Medulla oblongata (tissue), 1 donor: ENCODE measurements around the gene PITPNM1.
A peak's percentile ranks its signal among the peaks of the same experiment; 100 is the strongest.
"Not testable (repeated sequence)": the region's sequence is repeated elsewhere in the genome, so short reads cannot be mapped to it uniquely, and the experiment has no call there.

Source experiments
- DNase-seq: peaks from one replicate; pipeline ENCODE4 v3.0.0-alpha.2; 2015; ENCODE audit errors: extremely low spot score

Gene PITPNM1

DNA sequence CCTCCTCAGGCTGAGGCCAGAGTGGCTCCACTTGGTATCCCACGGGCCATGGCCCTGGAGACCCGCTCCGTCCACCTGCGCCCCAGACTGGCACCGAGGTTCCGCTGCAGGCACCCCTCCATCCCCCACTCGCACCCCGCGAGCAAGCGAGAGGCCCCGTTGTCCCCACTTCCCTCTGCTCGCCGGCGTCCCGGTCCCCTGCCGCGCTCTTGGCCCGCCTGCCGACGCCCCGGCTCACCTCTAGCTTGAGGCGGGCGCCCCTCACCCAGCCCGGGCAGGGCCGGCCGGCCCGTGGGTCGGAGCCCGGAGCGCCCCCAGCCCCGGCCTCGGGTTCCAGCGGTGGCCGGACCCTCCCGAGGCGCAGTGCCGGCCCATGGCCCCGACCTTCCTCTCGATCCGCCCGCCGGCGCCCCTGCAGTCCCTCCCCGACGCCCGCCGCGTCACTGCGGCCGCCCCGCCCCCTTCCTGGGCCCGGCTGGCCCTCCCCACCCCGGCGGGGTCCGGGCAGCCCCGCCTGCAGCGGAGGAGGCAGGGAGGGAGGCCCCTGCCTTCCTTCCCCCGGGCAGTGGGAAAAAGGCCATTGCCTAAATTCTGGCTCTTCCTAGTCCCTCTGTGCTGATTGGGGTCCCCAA, at the start of gene PITPNM1:
Gene PITPNM1, minus strand, starts transcription at position 414 of the 632 bp plus-strand sequence. CDS start 1,183 bp downstream, outside the sequence.
- peak; percentile 61 for DNase-seq

DNA sequence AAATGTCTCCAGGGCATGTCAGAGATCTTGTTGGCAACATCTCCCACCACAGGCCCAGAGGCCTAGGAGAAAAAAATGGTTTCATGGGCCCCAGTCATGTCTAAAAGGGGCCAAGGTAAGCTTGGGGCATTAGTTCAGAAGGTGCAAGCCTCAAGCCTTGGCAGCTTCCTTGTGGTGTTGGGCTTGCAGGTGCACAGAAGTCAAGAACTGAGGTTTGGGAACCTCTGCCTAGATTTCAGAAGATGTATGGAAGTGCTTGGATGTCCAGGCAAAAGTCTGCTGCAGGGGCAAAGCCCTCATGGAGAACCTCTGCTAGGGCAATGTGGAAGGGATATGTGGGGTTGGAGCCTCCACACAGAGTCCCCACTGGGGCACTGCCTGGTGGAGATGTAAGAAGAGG, 46.5 kb upstream of the PITPNM1 start:
- not testable (repeated sequence) for DNase-seq

- no peak for DNase-seq
These were observed 46.0 kb upstream of the PITPNM1 start for GRCh38 chr11:67551127-67551526.

DNA sequence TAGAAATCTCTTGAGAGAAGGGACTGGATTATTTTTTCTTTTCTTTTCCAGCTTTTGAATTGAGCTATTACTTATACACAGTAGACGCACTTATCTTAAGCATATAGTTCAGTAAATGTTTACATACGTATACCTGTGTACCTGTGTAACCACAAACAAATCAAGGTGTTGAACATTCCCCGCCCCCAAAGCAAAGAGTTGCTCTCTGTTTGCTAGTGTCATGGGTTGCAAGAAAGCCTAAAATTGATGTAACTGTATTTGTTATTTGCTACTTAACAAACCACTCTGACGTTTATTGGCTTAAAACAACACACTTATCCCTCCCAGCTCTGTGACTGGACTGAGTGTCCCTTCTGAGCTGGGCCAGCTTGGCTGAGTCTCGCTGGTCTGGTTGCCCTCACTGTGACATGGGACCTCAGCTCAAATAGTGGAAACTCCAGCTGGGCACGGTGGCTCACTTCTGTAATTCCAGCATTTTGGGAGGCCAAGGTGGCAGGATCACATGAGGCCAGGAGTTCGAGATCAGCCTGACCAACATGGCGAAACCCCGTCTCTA, 43.5 kb upstream of the PITPNM1 start:
- no peak for DNase-seq

GRCh38 chr11:67548112-67548511, 42.9 kb upstream of the PITPNM1 start:
- not testable (repeated sequence) for DNase-seq

GRCh38 chr11:67545280-67545679, 40.1 kb upstream of the PITPNM1 start:
- DNase-seq: no peak

- peak; percentile 2 for DNase-seq
These were observed 39.6 kb upstream of the PITPNM1 start for GRCh38 chr11:67544616-67545242.

DNA sequence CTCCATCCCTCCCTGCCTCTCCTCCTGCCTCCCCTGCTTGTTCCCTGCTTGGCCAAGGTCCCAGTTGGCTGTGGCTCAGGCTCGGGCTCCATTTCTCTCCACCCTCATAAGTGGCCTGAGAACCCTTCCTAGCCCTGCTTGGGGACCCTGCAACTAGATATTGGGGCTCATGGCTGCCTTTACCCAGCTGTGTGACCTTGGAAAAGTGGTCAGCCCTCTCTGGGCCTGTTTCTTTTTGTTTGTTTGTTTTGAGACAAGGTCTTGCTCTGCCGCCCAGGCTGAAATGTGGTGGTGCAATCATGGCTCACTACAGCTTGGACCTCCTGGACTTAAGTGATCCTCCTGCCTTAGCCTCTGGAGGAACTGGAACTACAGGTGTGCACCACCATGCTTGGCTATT, 38.4 kb upstream of the PITPNM1 start:
- DNase-seq: no peak

DNA sequence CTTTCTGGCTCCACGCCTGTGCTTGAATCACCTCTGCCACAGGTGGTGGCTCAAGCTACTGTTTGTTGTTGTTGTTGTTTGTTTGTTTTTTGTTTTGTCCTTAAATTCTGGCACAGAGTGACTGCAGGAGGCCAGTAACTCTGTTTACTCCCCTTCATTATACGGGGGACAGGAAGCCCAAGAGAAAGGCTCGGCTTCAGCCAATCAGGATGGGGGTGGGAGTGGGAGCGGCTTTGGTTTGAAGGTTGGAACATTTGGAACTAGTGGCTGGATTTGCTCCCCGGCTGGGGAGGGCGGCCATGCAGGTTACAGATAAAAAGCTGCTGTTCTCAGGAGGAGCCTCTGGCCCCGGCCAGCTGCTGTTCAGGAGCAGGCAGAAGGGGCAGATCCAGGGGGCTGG, 37.8 kb upstream of the PITPNM1 start:
- DNase-seq: no peak

DNA sequence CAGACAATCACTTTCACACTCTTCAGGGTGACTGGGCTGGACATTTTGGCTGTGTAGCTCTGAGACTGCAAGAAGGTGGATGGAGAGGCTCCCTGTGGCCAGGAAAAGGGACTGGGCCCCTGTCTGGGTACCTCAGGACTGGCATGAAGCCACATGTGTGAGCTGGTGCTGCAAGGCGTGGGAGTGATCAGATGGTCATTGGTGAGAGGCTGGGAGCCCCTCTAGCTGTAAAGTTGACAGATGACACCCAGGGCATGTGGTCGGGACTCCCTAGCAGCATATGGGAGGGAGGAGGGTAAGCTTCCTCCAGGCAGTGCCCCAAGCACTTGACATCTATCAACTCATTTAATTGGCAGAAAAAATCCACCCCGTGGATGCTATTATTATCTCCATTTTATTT, 37.0 kb upstream of the PITPNM1 start:
- no peak for DNase-seq

DNA sequence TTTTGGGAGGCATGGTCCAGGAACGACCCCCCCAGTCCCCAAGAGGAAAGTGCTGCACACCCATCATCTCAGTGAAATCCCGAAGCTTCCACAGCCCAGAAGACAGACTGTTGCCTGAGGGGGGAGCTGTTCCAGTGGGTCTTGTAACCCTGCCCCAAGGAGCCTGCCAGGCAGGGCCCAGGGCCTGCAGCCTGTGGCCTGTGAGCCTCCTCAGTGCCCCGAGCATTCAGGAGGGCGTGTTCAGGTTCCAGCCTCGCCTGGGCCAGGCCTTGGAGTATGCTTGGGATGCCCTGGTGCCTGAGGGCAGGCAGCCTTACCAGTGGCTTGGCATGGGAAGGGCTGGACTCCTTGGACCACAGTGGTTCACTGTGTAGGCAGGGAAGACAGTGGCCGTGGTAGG, 36.0 kb upstream of the PITPNM1 start:
- DNase-seq: no peak

GRCh38 chr11:67539550-67539949, 34.4 kb upstream of the PITPNM1 start:
- no peak for DNase-seq

- DNase-seq: no peak
These were observed 33.8 kb upstream of the PITPNM1 start for GRCh38 chr11:67538823-67539505.

DNA sequence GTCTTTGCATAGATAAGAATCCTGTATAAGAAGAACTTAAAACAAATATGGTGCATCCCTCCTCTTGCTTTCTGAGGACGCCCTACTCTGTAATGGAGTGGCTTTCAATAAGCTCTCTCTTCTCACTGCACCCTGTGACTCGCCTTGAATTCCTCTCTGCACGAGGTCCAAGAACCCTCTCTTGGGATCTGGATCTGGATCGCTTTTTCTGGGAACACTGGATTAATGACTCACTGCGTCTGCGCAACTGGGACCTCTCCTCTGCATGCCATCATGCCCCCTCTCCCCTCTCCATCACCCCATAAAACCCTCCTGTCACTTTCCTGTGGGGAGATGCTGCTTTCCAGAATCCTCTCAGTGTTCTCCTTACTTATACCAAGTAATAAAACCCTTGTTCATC, 33.1 kb upstream of the PITPNM1 start:
- no peak for DNase-seq

DNA sequence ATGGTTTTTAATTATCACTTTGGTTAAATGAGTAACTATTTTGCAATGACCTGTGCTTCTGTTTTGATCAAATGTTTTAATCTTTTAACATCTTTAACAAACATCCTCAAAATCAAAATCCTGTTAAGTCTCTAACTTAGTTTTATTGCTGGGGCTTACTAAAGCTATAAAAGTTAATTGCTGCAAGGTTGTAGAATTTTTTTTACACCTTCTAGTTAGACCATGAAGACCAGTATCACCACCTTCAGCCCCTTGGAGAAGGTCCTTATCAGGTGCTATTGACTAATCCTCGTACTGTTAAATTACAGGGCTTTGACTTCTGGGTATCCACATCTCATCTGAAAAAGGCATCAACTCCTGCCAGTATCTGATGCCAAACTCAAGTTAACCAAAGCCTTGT, 30.4 kb upstream of the PITPNM1 start:
- no peak for DNase-seq

DNA sequence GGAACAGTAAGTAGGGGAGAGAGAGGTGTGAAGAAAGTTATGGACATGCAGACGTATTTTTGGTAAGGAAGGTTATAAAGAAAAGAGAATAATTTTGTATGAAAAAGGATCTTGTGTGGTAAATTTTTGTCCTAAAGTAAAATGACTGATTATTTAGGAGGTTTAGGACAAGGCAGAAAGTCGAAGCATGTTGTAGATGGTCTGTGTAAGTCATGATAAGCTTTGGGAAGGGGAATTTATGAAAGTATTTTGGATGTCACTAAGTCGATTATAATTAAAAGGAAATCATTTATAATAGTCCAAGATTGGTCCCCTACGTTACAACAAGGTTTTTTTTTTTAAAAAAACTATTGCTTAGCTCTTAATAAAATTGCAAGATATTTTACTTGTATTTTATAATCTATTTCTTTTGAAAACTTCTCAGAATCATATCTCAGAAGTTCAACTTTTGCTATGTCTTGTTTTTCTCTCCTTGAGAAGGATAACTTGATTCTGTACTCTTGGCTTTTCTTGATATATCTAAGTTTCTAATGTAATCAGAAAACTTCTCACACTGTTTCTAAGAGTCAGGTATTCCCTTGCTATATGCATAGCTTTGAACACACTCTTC, 29.0 kb upstream of the PITPNM1 start:
- DNase-seq: no peak

DNA sequence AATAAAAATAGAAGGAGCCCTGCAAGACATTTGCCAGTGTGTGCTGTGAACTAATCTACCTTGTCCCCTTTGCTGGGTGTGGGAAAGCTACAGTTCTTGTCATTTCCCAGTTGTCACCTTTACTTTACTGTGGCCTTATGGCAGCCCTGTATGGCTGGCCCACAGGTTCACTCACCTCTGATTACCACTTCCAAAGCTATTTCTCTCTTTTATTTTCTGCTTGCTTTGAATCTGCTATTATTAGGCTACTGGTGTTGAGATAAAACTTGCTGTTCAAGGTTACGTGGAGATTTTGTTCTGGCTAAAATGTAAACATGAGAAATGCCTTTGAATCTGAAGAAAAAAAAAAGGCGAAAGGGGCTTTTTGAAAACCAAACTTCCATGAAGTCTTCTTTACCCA, 27.7 kb upstream of the PITPNM1 start:
- DNase-seq: no peak

GRCh38 chr11:67530282-67530592, 25.1 kb upstream of the PITPNM1 start:
- no peak for DNase-seq

DNA sequence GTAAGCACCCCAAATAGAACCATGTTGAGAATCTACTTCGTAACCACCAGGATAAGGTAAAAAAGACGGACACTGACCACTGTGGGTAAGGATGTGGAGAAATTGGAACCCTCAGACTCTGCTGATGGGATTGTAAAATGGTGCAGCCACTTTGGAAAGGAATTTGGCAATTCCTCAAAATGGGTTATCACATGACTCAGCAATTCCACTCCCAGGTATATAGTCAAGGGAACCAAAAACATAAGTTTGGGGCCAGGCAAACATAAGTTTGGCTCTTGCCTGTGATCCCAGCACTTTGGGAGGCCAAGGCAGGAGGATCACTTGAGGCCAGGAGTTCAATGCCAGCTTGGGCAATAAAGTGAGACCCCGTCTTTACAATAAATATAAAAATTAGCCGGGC, 23.2 kb upstream of the PITPNM1 start:
- no peak for DNase-seq

- DNase-seq: no peak
These were observed 20.3 kb upstream of the PITPNM1 start for GRCh38 chr11:67525275-67525976.

GRCh38 chr11:67524480-67524808, 19.3 kb upstream of the PITPNM1 start:
- DNase-seq: no peak
